Measurements from ENCODE around the gene RABL2B.

The RABL2B gene

DNA sequence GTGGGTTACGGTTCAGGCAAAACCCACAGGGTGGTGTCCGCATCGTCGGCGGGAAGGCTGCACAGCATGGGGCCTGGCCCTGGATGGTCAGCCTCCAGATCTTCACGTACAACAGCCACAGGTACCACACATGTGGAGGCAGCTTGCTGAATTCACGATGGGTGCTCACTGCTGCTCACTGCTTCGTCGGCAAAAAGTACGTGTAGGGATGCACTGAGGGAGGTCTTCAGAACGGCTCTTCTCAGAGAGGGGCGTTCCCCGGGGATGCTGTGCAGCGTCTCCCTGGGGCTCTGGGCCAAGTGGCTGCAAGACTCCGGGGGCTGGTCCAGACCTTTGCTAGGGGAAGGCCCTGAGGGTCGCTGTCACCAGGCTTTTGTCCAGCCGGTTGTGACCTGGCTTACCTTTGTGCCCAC, 44.2 kb downstream of the RABL2B start:
- TF ChIP-seq, protein P1, sequence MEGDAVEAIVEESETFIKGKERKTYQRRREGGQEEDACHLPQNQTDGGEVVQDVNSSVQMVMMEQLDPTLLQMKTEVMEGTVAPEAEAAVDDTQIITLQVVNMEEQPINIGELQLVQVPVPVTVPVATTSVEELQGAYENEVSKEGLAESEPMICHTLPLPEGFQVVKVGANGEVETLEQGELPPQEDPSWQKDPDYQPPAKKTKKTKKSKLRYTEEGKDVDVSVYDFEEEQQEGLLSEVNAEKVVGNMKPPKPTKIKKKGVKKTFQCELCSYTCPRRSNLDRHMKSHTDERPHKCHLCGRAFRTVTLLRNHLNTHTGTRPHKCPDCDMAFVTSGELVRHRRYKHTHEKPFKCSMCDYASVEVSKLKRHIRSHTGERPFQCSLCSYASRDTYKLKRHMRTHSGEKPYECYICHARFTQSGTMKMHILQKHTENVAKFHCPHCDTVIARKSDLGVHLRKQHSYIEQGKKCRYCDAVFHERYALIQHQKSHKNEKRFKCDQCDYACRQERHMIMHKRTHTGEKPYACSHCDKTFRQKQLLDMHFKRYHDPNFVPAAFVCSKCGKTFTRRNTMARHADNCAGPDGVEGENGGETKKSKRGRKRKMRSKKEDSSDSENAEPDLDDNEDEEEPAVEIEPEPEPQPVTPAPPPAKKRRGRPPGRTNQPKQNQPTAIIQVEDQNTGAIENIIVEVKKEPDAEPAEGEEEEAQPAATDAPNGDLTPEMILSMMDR (IDR thresholded peaks at IDR 0.05; ENCODE audit: unreplicated experiment in 3 of 3) = no peak
- no peaks in the 10 kb centered on the region for H3K4me1 Mint-ChIP-seq
- H3K9me3 Mint-ChIP-seq = no peaks in the 10 kb centered on the region
- H3K36me3 Mint-ChIP-seq (ENCODE audit: low read depth) = no peaks in the 10 kb centered on the region
- H3K4me3 Mint-ChIP-seq = no peak overlapping the region
- H3K27me3 Mint-ChIP-seq (ENCODE audit: low read depth) = peaks cover 17% of the 10 kb centered on the region
- H3K27ac Mint-ChIP-seq = no peak overlapping the region

DNA sequence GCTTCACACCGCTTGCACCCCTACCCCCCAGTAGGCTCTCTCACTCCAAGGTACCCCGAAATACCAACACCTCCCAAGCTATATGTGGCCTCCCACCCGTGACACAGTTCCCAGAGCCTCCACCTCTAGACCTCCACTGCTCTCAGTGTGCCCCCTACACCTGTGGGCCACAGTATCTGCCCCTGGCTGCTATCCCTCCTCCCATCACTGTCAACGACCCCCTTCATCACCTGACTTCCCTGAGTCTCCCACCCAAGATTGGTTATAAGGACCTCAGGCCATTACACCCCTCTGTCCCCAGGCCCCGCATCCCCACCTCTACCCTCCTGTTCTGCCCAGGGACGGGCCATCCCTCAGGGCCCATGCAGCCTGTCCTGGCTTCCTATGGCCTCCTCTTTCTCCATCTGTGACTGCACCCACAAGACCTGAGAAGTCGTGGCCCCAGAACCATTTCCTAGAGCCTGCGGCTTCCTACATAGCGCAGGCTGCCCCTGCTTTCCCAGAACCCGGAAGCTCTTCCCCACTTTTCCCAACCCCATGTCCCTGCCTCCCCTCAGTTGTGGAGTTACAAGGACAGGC, 44.7 kb downstream of the RABL2B start:
- no peaks in the 10 kb centered on the region for H3K36me3 Mint-ChIP-seq (ENCODE audit: low read depth)
- no peak overlapping the region for H3K27ac Mint-ChIP-seq
- peaks cover 2% of the 10 kb centered on the region for H3K4me1 Mint-ChIP-seq
- no peak overlapping the region for H3K4me3 Mint-ChIP-seq
- H3K9me3 Mint-ChIP-seq = no peaks in the 10 kb centered on the region
- H3K27me3 Mint-ChIP-seq (ENCODE audit: low read depth) = peaks cover 20% of the 10 kb centered on the region
- TF ChIP-seq, protein P1 (IDR thresholded peaks at IDR 0.05; ENCODE audit: unreplicated experiment in 3 of 3) = no peak

- H3K9me3 Mint-ChIP-seq = no peaks in the 10 kb centered on the region
- no peaks in the 10 kb centered on the region for H3K36me3 Mint-ChIP-seq (ENCODE audit: low read depth)
- peaks cover 8% of the 10 kb centered on the region for H3K4me1 Mint-ChIP-seq
- TF ChIP-seq, protein P1 (IDR thresholded peaks at IDR 0.05; ENCODE audit: unreplicated experiment in 3 of 3) = no peak
- H3K4me3 Mint-ChIP-seq = no peak within 1 kb of the TSS
- H3K27ac Mint-ChIP-seq = no peak within 1 kb of the TSS
- H3K27me3 Mint-ChIP-seq (ENCODE audit: low read depth) = peaks cover 20% of the 10 kb centered on the region
Measured at GRCh38 chr22:50737728-50738648, 45.4 kb downstream of the RABL2B start, which contains the start of gene ACR. ACR (plus strand) TSS chr22:50738204; CDS start chr22:50738236, 32 bp downstream.

DNA sequence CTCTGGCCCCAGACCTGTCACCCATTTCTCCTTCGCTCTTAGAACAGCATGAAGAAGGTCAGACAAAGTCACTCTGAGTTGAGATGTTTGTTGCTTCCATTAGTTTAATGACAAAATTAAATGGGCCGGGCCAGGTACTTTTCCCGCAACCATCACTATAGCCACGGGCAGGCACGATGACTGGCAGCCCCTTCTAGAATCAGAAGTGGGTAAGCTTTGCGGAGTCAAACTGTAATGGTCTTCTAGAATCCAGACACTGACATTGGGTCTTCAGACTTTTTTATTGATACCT, 47.8 kb downstream of the RABL2B start:
- Mint-ChIP-seq H3K36me3 (ENCODE audit: low read depth) (no peaks in the 10 kb centered on the region), H3K4me3 (no peak overlapping the region), H3K9me3 (no peaks in the 10 kb centered on the region), H3K4me1 (peaks cover 8% of the 10 kb centered on the region), H3K27me3 (ENCODE audit: low read depth) (peaks cover 18% of the 10 kb centered on the region), H3K27ac (no peak overlapping the region)
- TF ChIP-seq, protein P1 (IDR thresholded peaks at IDR 0.05; ENCODE audit: unreplicated experiment in 3 of 3) = no peak

DNA sequence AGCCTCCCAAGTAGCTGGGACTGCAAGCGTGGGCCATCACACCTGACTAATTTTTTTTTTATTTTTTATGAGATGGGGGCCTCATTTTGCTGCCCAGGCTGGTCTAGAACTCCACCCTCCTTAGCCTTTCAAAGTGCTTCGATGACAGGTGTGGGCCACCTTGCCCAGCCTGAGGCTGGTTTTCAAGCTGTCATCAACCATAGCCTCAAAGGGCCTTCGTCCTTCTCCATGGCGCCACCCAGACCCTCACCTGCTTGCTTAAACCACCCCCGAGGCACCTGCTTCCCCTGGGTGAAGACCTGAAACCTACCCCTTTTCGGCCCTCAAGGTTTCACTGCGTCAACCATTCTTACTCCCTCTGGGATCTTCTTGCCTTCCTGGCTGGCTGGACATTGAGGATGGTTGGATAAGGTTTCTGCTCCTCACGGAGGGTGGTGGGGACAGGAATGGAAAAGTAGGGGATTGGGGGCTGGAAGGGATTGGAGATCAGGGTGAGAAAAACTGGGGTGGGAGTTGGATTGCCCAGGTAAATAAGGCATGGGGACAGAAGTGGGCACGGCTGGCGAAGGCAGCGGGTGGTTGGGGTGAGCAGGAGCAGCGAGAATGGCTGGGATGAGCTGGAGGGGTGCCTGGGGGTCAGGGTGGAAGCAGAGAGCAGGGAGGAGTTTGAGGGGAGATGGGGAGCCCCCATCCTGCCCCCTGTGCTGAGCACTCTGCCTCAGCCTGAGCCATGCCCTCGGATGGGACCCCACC, 48.3 kb downstream of the RABL2B start:
- Mint-ChIP-seq H3K9me3 (no peaks in the 10 kb centered on the region), H3K4me1 (peaks cover 8% of the 10 kb centered on the region), H3K36me3 (ENCODE audit: low read depth) (no peaks in the 10 kb centered on the region), H3K27ac (no peak overlapping the region), H3K4me3 (no peak overlapping the region), H3K27me3 (ENCODE audit: low read depth) (peaks cover 14% of the 10 kb centered on the region)
- TF ChIP-seq, protein P1 (IDR thresholded peaks at IDR 0.05; ENCODE audit: unreplicated experiment in 3 of 3) = no peak

Data from nephron (organoid).